Thyroid gland (tissue), 4 donors: ENCODE results near the gene COG5. TPM values are rescaled to one million over a fixed set of nuclear protein-coding genes. Genes with fewer than 3 reads are reported as not detected.

Experiments
- DNase-seq, 2 donors: peaks; one replicate each; pipeline ENCODE4 v3.0.0-alpha.2; 2019
- H3K27ac ChIP-seq, 3 donors: fragments of 200-600 bp; sonication (generic); 1 replicate in 2 of 3; 2 replicates in 1 of 3; pipeline ENCODE4 v1.5.1; 2016 to 2019; ENCODE audit warnings: mild to moderate bottlenecking in 1 of 3, moderate library complexity in 1 of 3
- H3K27me3 ChIP-seq: fragments of 200-600 bp; sonication (generic); one replicate; pipeline ENCODE4 v1.5.1; 2019
- H3K36me3 ChIP-seq, 2 donors: fragments of 200-600 bp; sonication (generic); one replicate each; pipeline ENCODE4 v1.5.1; 2016 to 2019
- H3K4me1 ChIP-seq, 2 donors: fragments of 200-600 bp; sonication (generic); one replicate each; pipeline ENCODE4 v1.5.1; 2017 to 2019
- H3K4me3 ChIP-seq, 3 donors: fragments of 200-600 bp; sonication (generic); replicated peaks in 1 of 3; 1 replicate in 2 of 3; 2 replicates in 1 of 3; pipeline ENCODE4 v1.5.1; 2016; ENCODE audit warnings: mild to moderate bottlenecking in 1 of 3
- H3K9me3 ChIP-seq: fragments of 200-600 bp; sonication (generic); one replicate; pipeline ENCODE4 v1.5.1; 2017
- CTCF ChIP-seq, 6 experiments: fragments of 200-600 bp in 3 of 6; fragments of 450-650 bp in 3 of 6; sonication (generic) in 3 of 6; IDR thresholded peaks; one replicate each; pipeline ENCODE4 v1.5.1; 2016 to 2019; ENCODE audit warnings: antibody characterized with exemption in 6 of 6, mild to moderate bottlenecking in 2 of 6, inconsistent platforms in 1 of 6, moderate library complexity in 1 of 6
- POLR2A ChIP-seq, 2 donors: fragments of 450-650 bp; IDR thresholded peaks; one replicate each; pipeline ENCODE4 v1.6.1; 2017; ENCODE audit warnings: antibody characterized with exemption in 2 of 2, mild to moderate bottlenecking in 2 of 2, moderate library complexity in 1 of 2
- WGBS, 2 donors: methylation state at CpG; one replicate each; pipeline ENCODE4 v1.1.5; 2017; 5-methylcytosine and 5-hydroxymethylcytosine counted together
- intact Hi-C: fragments of 100-400 bp; cut with DNase I; formaldehyde crosslinking; loops from one replicate; pipeline ENCODE4 v1.15.1; 2023
- total RNA-seq, 4 donors: library from RNA; depleted of rRNA; stranded (reverse); fragments of >200 nt; gene quantifications; one replicate each; pipeline ENCODE4 v1.2.3, GENCODE V29; 2016

COG5 gene
- total RNA-seq, 4 donors from 2014 or later: 108 to 268 (median 148) TPM

GRCh38 chr7:107210400-107210799, 353.3 kb downstream of the COG5 start:
- H3K4me1 ChIP-seq: peaks cover 8 to 14% of the 10 kb centered on the region in 2 donors
- no peak for TF ChIP-seq POLR2A (IDR thresholded peaks at IDR 0.05)
- TF ChIP-seq CTCF (IDR thresholded peaks at IDR 0.05): no peak
- H3K27ac ChIP-seq: no peak overlapping the region

DNA sequence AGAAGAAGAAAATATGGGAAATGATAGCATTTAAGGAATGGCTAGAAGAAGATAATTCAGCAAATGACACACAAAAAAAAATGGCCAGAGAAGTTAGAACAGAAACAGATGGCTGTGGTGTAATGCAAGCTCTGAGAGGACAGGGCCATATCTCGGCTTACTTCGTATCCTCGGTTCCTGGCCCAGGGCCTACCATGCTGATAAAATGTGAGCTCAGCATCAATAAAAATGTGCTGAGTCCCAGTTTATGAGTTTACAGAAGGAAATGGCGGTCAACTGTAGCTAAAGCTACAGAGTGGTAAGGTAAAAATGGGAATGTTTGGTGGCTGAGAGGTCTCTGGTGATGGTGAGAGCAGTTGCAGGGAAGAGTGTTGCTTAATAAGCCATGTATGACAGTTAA, 354.2 kb downstream of the COG5 start:
- H3K27me3 ChIP-seq: no peaks in the 10 kb centered on the region
- WGBS, 2 donors: 95 to 96% methylated on average over 4 of the region's 4 CpGs
- no peak for DNase-seq
- H3K4me3 ChIP-seq: no peak overlapping the region
- intact Hi-C loops: no loop called here
- H3K36me3 ChIP-seq: peaks cover 9 to 14% of the 10 kb centered on the region in 2 donors
- H3K4me1 ChIP-seq: peaks cover 8 to 14% of the 10 kb centered on the region in 2 donors
- TF ChIP-seq POLR2A (IDR thresholded peaks at IDR 0.05) (no peak), CTCF (IDR thresholded peaks at IDR 0.05) (no peak)
- no peaks in the 10 kb centered on the region for H3K9me3 ChIP-seq
- H3K27ac ChIP-seq: no peak overlapping the region

More at GRCh38 chr7:107210400-107210799, 353.3 kb downstream of the COG5 start:
- intact Hi-C loops: no loop called here
- 91 to 96% methylated on average over 4 of the region's 4 CpGs for WGBS, 2 donors
- DNase-seq: no peak
- H3K9me3 ChIP-seq: no peaks in the 10 kb centered on the region
- H3K27me3 ChIP-seq: no peaks in the 10 kb centered on the region
- peaks cover 3 to 9% of the 10 kb centered on the region in 2 donors for H3K36me3 ChIP-seq
- no peak overlapping the region for H3K4me3 ChIP-seq

- intact Hi-C loops: no loop called here
- DNase-seq: no peak
- peaks cover 8 to 14% of the 10 kb centered on the region in 2 donors for H3K4me1 ChIP-seq
- WGBS, 2 donors: 94 to 100% methylated on average over 5 of the region's 5 CpGs
- H3K27ac ChIP-seq: no peak overlapping the region
- H3K9me3 ChIP-seq: no peaks in the 10 kb centered on the region
- no peaks in the 10 kb centered on the region for H3K27me3 ChIP-seq
- no peak overlapping the region for H3K4me3 ChIP-seq
- H3K36me3 ChIP-seq: peaks cover 11 to 21% of the 10 kb centered on the region in 2 donors
- no peak for TF ChIP-seq CTCF (IDR thresholded peaks at IDR 0.05)
- no peak for TF ChIP-seq POLR2A (IDR thresholded peaks at IDR 0.05)
Measured at GRCh38 chr7:107208563-107208962, 355.2 kb downstream of the COG5 start.

- Histone ChIP-seq H3K4me3 (no peak overlapping the region), H3K27ac (no peak overlapping the region), H3K9me3 (no peaks in the 10 kb centered on the region), H3K27me3 (no peaks in the 10 kb centered on the region), H3K36me3 (peaks cover 11 to 24% of the 10 kb centered on the region in 2 donors), H3K4me1 (peaks cover 8 to 14% of the 10 kb centered on the region in 2 donors)
- intact Hi-C loops: no loop called here
- TF ChIP-seq CTCF (IDR thresholded peaks at IDR 0.05): no peak
- no peak for TF ChIP-seq POLR2A (IDR thresholded peaks at IDR 0.05)
- no peak for DNase-seq
- 46 to 59% methylated on average over 3 of the region's 3 CpGs for WGBS, 2 donors
Measured at GRCh38 chr7:107208024-107208521, 355.6 kb downstream of the COG5 start.

- Histone ChIP-seq H3K36me3 (peaks cover 11 to 29% of the 10 kb centered on the region in 2 donors), H3K27me3 (no peaks in the 10 kb centered on the region), H3K27ac (no peak overlapping the region), H3K4me3 (no peak overlapping the region), H3K9me3 (no peaks in the 10 kb centered on the region), H3K4me1 (peaks cover 8 to 14% of the 10 kb centered on the region in 2 donors)
- intact Hi-C loops: no loop called here
- TF ChIP-seq CTCF (IDR thresholded peaks at IDR 0.05) (no peak), POLR2A (IDR thresholded peaks at IDR 0.05) (no peak)
- DNase-seq: no peak
- 94 to 98% methylated on average over 5 of the region's 5 CpGs for WGBS, 2 donors
Measured at GRCh38 chr7:107207459-107207858, 356.3 kb downstream of the COG5 start.
